GM06990 (cell line): Measurements from ENCODE around the gene AUH.

Experiments
- DNase-seq: peaks from one replicate; pipeline ENCODE4 v3.0.0-alpha.2; 2011; ENCODE audit not compliant: insufficient read length; ENCODE audit errors: extremely low read depth
- H3K27me3 ChIP-seq: replicated peaks from 2 replicates; pipeline ENCODE4 v1.6.0; 2011; ENCODE audit warnings: low read length; ENCODE audit not compliant: control insufficient read depth, insufficient read depth
- H3K36me3 ChIP-seq: 2 replicates; pipeline ENCODE4 v1.5.1; 2011; ENCODE audit warnings: low read length; ENCODE audit not compliant: control insufficient read depth, insufficient read depth
- H3K4me3 ChIP-seq: replicated peaks from 2 replicates; pipeline ENCODE4 v1.5.1; 2011; ENCODE audit warnings: low read depth, mild to moderate bottlenecking, control low read depth, low read length
- TF ChIP-seq, protein P1 (sequence below): IDR thresholded peaks from 2 replicates; pipeline ENCODE4 v1.5.1; 2011; ENCODE audit warnings: low read length, control low read depth, mild to moderate bottlenecking, inconsistent platforms; ENCODE audit not compliant: insufficient read depth, poor library complexity, severe bottlenecking

The AUH gene

DNA sequence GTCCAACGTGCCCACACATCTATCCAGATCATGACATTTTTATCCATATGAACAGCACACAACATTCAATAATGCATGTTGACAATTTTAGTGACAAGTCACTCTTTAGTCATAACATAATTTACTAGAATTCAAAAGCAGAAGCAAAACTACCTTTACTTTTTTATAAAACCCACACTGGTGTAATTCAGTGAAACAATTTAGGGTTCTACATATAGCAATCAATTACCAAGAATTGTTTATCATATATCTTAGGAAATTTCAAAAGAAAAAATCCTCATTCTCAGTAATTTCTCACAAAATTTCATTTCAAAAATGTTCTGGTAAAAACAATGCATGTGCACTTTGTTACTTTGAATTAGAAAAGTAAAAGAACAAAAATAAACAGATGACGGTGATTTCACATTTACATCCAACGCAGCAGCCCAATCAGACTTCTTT lies 12.6 kb downstream of the AUH start:
- DNase-seq = no peak
- TF ChIP-seq, protein P1, sequence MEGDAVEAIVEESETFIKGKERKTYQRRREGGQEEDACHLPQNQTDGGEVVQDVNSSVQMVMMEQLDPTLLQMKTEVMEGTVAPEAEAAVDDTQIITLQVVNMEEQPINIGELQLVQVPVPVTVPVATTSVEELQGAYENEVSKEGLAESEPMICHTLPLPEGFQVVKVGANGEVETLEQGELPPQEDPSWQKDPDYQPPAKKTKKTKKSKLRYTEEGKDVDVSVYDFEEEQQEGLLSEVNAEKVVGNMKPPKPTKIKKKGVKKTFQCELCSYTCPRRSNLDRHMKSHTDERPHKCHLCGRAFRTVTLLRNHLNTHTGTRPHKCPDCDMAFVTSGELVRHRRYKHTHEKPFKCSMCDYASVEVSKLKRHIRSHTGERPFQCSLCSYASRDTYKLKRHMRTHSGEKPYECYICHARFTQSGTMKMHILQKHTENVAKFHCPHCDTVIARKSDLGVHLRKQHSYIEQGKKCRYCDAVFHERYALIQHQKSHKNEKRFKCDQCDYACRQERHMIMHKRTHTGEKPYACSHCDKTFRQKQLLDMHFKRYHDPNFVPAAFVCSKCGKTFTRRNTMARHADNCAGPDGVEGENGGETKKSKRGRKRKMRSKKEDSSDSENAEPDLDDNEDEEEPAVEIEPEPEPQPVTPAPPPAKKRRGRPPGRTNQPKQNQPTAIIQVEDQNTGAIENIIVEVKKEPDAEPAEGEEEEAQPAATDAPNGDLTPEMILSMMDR = no peak
- H3K4me3 ChIP-seq = no peak overlapping the region
- no peaks in the 10 kb centered on the region for H3K36me3 ChIP-seq
- no peaks in the 10 kb centered on the region for H3K27me3 ChIP-seq

DNA sequence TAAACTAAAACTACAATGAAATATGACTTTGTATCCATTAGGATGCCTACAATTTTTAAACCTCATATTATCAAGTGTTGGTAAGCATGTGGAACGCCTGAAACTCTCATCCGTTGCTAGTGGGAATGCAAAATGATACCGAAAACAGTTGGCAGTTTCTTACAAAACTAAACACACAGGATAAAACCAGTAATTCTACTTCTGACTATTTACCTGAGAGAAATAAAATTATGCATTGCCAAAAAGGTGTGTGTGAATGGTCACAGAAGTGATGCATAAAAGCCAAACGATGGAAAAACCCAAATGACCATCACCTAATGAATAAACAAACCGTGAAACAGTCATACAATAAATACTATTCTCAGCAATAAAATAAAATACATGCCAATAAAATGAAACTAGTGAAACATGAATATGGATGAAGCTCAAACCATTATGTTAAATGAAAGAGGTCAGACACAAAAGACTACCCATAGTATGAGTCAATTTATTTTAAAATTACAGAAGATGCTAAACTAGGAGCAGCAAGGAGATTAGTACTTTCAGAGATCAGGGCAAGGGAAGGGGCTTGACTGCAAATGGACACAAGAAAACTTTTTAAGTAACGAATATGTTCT lies 13.4 kb downstream of the AUH start:
- DNase-seq = no peak
- no peaks in the 10 kb centered on the region for H3K36me3 ChIP-seq
- TF ChIP-seq, protein P1 = no peak
- H3K4me3 ChIP-seq = no peak overlapping the region
- no peaks in the 10 kb centered on the region for H3K27me3 ChIP-seq

DNA sequence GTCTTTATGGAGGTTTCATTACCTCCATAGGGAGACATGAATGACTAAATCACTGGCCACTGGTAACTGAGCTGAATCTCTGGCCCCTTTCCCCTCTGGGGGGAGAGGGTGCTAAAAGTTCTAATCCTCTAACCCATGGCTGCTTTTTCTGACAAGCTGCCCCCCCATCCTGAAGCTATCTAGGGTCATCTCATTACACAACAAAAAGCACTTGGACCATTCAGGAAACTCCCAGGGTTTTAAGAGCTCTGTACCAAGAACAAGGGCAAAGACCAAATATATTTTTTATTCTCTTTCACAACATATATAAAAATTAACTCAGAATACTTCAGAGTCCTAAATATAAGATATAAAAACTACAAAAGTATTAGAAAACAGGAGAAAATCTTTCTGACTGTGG lies 14.3 kb downstream of the AUH start:
- Histone ChIP-seq H3K36me3 (no peaks in the 10 kb centered on the region), H3K27me3 (no peaks in the 10 kb centered on the region), H3K4me3 (no peak overlapping the region)
- TF ChIP-seq, protein P1 = no peak
- no peak for DNase-seq

DNA sequence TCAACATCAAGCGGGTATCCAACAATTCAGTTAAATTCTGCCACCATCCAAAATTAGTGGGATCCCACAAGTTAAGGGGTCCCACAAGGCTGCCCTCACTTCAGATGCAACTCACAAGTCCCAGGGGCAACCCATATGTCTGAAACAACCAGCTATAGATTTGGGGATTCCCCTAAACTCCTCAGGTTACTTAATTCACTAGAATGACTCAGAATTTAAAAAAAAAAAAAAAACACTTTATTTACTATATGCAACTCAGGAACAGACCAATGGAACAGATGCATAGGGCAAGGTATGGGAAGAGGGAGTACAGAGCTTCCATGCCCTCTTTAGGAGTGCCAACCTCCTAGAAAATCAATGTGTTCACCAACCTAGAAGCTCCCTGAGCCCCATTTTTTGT lies 15.1 kb downstream of the AUH start:
- Histone ChIP-seq H3K36me3 (no peaks in the 10 kb centered on the region; the same call in 1 of the 2 replicates), H3K27me3 (no peaks in the 10 kb centered on the region), H3K4me3 (no peak overlapping the region)
- no peak for DNase-seq
- TF ChIP-seq, protein P1 = no peak

DNA sequence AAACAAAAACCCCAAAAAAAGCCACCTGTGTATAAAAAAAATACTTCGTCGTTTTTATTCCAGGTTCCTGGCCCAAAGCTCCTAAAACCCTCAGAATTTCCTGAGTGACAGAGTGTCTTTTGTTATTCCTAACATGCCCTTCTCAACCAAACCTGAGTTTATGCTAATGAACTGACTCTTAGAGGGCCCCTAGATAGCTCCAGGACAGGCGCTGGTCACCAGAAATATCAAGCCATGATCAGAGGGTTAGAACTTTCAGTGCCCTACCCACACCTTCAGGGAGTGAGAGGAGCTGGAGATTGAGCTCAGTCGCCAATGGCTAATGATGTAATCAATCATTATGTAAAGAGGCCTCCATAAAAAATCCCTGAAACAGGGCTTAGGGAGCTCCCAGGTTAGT lies 15.7 kb downstream of the AUH start:
- Histone ChIP-seq H3K36me3 (no peaks in the 10 kb centered on the region; the same call in 1 of the 2 replicates), H3K4me3 (no peak overlapping the region), H3K27me3 (no peaks in the 10 kb centered on the region)
- DNase-seq = no peak
- TF ChIP-seq, protein P1 = no peak

DNA sequence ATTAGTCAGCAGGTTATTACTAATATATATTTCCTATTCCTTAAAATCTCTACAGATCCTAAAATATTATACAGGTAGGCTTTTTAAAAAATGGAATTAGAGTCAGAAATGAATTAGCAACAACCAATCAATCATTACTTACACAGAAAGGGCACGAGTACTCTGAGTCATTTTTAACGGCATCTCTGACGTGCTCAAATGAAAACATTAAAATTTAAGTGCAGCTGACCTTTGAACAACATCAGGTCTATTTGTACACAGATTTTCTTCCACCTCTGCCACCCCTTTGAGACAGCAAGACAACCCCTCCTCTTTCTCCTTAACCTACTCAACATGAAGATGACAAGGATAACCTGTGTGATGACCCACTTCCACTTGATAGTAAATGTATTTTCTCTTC lies 19.1 kb downstream of the AUH start:
- no peaks in the 10 kb centered on the region for H3K27me3 ChIP-seq
- H3K36me3 ChIP-seq = no peaks in the 10 kb centered on the region; the same call in 1 of the 2 replicates
- H3K4me3 ChIP-seq = no peak overlapping the region
- no peak for DNase-seq
- TF ChIP-seq, protein P1 = no peak
